EL (cell line): ENCODE data around the gene SPG21.

Source experiments
- DNase-seq: peaks from one replicate; pipeline ENCODE4 v3.0.0-alpha.2; 2016

SPG21 gene

DNA sequence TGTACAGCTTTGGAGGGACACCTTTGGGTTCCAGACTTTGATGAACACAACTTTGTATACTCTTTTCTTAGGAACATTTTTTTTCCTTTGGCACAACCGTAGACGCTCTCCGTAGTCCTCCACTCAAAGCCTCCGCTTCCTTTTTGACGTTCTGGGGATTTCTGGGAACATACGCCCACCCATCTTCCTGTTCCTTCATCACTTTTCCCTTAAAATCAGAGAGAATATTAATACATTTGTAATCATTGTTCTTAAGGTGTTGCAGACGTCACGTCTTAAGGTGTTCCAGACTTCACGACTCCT lies 405 bp upstream of the SPG21 start:
- DNase-seq, result no peak

GRCh38 chr15:64987136-64987535 lies 2.6 kb downstream of the SPG21 start:
- DNase-seq, result no peak

DNA sequence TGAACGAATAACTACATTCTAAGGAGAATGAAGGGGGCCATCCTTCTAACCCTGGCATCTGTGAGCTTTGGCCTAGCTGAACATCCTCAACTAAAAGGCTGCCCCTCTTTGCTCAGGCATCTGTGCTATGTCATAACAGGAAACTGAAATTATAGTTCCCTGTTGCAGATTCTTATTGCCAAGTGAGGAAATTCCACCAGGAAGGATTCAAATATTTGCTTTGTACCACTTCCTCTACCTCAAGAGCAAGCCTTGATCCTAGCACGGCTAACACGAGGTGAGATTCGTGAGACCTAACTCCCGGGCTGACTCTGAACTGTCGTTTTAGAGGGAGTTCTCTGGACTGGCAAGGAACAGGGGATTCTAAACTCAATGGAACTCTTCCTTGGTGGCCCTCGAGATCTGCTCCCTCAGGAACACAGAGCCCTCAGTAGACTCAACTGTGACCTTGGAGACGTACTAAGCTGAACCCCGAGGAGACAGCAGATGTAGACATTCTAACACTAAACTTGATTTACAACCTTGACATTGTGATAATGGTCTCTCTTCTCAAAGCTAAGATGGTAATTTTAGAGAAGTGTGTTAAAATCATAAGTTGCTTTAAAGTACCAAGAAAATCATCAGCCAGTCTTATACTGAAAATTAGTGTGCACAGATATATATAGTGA lies 4.2 kb downstream of the SPG21 start:
- DNase-seq, result peak; percentile 70

- DNase-seq, result peak; percentile 13
These were observed 7.2 kb downstream of the SPG21 start for GRCh38 chr15:64982472-64982871.

DNA sequence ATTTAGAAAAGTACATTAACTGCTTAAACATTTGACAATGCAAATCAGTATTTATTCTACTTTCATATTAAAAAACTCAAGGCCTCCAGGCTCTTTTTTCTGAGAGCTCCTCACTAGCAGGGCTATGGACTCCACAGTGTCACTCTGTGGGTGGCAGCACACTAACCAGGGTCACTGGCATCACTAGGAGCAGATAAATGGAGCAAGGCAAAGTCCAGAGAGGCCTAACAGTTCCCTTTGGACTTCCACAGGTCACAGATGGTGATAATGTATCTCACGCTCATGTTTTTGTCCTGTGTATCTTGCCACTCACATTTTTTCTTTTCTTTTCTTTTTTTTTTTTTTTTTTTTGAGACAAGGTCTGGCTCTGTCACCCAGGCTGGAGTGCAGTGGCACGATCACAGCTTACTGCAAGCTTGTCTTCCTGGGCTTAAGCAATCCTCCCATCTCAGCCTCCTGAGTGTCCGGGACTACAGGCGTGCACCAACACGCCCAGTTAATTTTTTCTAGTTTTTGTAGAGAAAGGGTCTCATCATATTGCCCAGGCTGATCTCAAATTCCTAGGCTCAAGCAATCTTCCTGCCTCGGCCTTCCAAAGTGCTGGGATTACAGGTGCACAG lies 7.8 kb downstream of the SPG21 start:
- DNase-seq, result no peak

DNA sequence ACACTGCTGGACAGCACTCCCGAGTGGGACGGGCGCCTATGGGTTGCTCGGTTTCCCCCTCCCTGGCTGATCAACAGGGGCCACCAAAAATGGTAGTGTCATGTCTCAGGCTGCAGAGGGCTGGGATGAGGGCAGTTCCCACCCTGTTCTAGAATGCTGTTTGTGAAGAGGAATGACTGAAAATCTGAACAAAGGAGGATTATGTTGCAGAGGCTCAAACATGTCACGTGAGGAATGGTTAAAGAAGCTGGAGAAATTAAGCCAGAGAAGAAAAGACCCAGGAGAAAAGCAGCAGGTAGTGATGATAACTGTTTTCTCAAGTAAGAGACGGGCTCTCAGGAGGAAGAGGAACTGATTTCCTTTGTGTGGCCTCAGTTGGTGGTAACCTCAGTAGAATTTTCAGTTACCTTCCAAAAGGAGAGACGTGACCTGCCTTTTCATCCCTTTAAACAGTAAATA lies 10.4 kb downstream of the SPG21 start:
- DNase-seq, result no peak

- no peak for DNase-seq
These were observed 14.3 kb downstream of the SPG21 start for GRCh38 chr15:64975390-64975789.

- no peak for DNase-seq
These were observed 19.0 kb downstream of the SPG21 start for GRCh38 chr15:64970698-64971097.

GRCh38 chr15:64969401-64969800 lies 20.3 kb downstream of the SPG21 start:
- DNase-seq, result no peak

- no peak for DNase-seq
These were observed 28.7 kb downstream of the SPG21 start for GRCh38 chr15:64961013-64961412.

- no peak for DNase-seq
These were observed 29.6 kb downstream of the SPG21 start for GRCh38 chr15:64960153-64960552.

DNA sequence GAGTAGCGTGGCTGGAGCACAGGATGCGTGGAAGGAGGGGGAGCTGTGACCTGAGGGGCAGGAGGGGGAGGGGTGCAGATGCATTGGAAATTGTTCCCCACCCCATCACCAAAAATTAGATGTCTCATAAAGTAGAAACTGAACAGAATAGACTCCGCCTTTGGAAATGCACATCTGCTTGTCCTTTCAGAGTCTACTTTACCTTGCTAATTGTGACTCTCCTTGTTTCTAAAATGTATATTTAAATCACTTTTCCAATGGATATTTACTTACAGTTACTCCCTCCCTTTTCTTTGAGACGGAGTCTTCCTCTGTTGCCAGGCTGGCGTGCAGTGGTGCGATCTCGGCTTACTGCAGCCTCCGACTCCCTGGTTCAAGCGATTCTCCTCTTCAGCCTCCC lies 30.6 kb downstream of the SPG21 start:
- DNase-seq, result no peak

GRCh38 chr15:64954395-64954794 lies 35.3 kb downstream of the SPG21 start:
- no peak for DNase-seq

DNA sequence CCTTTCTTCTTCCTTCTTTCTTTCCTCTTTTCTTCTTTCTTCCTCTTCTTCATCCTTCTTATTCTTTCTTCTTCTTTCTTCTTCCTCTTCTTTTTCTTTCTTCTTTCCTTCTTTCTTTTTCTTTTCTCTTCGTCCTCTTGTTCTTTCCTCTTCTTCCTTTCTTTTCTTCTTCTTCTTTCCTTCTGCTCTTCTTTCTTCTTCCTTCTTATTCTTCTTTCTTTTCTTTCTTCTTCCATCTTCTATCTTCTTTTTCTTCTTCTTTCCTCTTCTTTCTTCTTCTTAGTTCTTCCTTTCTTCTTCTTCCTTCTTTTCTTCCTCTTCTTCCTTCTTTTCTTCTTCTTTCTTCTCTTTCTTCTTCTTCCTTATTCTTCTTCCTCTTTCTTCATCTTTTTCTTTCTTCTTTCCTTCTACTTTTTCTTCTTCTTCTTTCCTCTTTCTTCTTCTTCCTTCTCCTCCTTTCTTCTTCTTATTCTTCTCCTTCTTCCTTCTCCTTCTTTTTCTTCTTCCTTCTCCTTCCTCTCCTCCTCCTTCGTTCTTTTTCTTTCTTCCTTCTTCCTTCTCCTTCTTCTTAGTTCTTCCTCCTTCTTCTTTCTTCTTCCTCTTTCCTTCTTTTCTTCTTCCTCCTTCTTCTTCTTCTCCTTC lies 37.8 kb downstream of the SPG21 start:
- DNase-seq, result no peak

- DNase-seq, result no peak
These were observed 38.8 kb downstream of the SPG21 start for GRCh38 chr15:64950888-64951287.

DNA sequence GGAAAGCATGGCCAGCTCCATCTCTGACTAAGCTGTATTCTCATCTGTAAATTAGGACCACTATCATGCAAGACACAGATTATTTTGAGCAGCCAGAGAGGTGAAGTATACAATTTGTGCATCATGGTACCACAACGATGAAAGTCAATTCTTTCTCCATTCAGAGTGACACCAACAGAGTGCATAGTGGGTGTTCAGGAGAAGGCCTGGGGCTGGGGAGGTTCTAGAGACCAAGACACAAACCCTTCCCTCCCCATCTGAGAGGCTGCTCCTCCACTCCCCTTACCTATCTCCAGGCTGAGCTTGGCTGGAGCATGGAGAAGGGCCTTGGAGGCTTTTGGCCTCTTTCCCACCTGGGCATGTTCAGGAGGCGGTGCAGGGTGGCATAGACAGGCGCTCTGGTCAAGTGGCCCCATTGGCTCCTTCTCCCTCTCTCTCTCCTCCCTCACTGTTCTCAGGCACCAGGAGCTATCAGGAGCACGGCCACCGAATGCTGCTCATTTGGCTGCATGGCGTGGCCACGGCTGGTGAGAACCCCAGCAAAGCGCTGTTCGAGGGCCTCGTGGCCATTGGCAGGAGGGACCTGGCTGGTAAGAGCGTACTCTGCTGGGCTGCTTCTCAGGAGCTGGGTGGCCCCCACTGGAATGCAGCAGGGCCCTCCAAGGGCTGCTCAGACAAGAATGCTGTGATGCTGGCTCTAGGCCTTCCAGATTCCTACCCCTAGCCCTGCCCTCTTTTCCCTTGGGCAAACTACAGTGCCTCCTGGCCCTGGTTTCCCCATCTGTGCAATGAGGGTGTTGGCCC lies 40.1 kb downstream of the SPG21 start:
- no peak for DNase-seq

DNA sequence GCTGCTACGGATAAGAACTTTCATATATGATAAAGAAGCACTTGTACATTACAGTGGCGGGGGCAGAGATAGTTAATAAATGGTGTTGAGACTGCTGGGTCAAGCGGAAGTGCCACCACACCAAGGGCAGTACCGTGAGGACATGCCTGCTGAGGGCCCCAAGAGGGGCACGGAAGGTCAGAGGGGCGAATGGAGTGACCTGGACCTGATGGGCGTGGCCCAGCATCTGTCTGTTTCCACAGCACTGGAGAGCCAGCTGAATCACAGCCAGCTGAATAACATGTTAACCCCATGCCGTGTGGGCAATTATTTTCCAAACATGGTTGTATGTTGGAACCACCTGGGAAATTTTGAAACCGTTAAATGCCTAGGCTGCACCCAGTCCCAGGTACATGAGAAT lies 40.8 kb downstream of the SPG21 start:
- DNase-seq, result no peak

- no peak for DNase-seq
These were observed 42.5 kb downstream of the SPG21 start for GRCh38 chr15:64947211-64947610.

- DNase-seq, result no peak
These were observed 44.8 kb downstream of the SPG21 start for GRCh38 chr15:64944961-64945360.

DNA sequence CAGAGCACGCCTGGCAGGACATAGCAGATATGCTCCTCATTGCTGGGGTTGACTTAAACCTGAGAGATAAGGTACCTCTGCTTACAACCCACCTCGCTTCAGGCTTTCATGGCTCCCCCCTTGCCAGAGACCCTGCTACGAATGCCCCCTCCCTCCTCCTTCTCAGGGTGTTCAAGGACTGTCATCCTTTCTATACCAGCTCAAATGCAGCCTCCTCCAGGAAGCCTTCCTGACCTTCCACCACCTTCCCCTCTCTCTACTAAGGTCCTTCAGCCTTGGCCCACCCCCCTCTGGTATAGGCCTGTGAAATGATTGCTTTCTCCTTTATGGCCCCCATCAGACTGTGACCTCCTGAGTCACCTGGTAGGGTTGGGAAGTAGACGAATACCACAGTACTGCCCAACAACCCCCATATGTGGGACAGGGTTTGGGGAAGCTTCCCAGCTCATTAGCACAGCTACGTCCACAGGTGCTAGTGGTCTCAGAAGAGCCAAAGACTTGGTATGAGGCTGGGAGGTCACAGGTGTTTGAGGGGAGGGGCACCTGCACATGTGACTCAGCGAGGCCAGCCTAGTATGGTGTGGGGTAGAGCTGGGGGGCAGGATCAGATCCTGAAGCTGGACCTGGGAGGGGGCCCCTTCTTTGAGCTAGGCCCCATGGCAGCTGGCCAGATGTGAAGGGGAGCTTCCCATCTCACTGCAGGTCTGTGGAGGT lies 46.0 kb downstream of the SPG21 start:
- no peak for DNase-seq

- DNase-seq, result no peak
These were observed 47.4 kb downstream of the SPG21 start for GRCh38 chr15:64942356-64942755.

GRCh38 chr15:64938192-64938591 lies 51.5 kb downstream of the SPG21 start:
- DNase-seq, result no peak

- DNase-seq, result no peak
These were observed 55.7 kb downstream of the SPG21 start for GRCh38 chr15:64934023-64934422.
